ENCODE data around the gene UBE2M.

The UBE2M gene

DNA sequence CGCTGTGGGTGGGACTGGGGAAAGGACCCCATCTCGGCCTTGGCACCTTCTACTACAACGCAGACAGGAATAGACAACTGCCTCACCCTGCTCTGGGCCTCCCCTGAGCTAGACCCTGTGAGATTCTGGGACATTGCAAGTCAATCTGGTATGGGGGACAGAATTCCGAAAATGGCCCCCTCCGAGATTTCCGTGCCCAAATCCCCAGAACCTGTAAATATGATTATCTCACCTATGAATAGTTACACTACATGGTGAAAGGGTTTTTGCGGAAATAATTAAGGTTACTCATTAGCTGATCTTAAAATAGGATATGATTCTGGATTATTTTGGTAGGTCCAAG is 38.2 kb downstream of the UBE2M start:
- TF ChIP-seq, protein P1, sequence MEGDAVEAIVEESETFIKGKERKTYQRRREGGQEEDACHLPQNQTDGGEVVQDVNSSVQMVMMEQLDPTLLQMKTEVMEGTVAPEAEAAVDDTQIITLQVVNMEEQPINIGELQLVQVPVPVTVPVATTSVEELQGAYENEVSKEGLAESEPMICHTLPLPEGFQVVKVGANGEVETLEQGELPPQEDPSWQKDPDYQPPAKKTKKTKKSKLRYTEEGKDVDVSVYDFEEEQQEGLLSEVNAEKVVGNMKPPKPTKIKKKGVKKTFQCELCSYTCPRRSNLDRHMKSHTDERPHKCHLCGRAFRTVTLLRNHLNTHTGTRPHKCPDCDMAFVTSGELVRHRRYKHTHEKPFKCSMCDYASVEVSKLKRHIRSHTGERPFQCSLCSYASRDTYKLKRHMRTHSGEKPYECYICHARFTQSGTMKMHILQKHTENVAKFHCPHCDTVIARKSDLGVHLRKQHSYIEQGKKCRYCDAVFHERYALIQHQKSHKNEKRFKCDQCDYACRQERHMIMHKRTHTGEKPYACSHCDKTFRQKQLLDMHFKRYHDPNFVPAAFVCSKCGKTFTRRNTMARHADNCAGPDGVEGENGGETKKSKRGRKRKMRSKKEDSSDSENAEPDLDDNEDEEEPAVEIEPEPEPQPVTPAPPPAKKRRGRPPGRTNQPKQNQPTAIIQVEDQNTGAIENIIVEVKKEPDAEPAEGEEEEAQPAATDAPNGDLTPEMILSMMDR (conservative IDR thresholded peaks at IDR 0.05; ENCODE audit: low read length): no peak
- DNase-seq (ENCODE audit: low read depth): no peak
- peak overlapping the region; percentile 88 for H3K4me3 ChIP-seq (ENCODE audit: low read length)

DNA sequence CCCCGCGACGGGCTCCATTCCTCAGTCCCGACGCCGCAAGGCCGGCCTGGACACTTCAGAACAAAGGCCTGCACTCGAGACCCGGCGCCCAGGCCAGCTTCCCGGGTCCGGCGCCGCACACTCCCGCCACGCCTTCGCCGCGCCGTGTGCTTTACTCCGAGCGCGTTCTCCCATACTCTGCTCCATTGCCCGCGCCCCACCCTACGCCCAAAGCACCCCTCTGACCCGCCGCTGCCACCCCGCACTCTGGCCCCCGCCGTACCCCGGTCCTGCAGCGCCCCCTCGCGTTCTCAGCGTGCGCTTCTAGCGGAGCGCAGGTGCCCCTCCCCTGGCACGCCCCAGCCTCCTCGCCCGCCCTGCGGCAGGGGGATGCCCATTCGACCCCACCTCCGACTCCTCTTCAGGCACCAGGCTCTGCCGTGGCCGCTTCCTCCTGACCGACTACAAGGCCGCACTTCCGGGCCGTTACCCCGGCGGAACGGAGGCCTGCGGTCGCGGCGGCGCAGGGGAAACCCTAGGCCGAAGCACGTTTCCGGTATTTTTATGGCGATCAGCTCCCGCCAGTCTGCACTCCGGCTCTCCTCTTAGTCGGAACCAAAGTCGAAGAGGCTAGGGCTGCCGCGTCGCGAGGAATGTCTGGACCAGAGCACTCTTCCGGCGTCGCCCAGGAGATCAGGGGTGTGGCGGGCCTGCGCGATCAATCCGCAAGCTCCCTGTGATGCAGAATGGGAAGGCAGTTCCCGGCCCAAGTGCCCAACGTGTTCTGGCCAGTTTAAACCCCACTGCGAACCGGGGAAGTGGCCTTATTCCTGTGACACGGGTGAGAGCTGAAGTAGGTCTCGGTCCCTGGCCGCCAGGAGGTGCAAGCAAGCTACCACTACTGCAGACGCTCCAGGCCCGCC is 38.8 kb downstream of the UBE2M start, which contains the start of gene ZBTB45:
Gene ZBTB45, minus strand, starts transcription at position 456 of the 902 bp plus-strand sequence. CDS start 2,137 bp downstream, outside the sequence.
- DNase-seq (ENCODE audit: low read depth): peak; percentile 97
- TF ChIP-seq, protein P1 (conservative IDR thresholded peaks at IDR 0.05; ENCODE audit: low read length): peak; percentile 62
- peak within 1 kb of the TSS; percentile 88 for H3K4me3 ChIP-seq (ENCODE audit: low read length)

DNA sequence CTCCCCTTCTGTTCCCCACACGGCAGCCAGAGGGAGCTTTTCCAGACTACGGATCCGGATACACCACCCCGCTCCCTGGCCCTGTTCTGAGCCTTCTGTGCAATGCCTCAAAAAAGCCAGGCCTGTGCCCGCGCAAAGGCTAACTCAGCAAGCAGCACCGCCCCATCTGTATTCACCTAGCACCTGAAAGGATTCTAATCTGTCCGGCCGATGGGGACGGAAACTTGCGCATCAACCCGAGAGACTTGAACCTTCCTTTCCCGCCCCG is 39.4 kb downstream of the UBE2M start:
- DNase-seq (ENCODE audit: low read depth): peak; percentile 73
- TF ChIP-seq, protein P1 (conservative IDR thresholded peaks at IDR 0.05; ENCODE audit: low read length): peak; percentile 72

DNA sequence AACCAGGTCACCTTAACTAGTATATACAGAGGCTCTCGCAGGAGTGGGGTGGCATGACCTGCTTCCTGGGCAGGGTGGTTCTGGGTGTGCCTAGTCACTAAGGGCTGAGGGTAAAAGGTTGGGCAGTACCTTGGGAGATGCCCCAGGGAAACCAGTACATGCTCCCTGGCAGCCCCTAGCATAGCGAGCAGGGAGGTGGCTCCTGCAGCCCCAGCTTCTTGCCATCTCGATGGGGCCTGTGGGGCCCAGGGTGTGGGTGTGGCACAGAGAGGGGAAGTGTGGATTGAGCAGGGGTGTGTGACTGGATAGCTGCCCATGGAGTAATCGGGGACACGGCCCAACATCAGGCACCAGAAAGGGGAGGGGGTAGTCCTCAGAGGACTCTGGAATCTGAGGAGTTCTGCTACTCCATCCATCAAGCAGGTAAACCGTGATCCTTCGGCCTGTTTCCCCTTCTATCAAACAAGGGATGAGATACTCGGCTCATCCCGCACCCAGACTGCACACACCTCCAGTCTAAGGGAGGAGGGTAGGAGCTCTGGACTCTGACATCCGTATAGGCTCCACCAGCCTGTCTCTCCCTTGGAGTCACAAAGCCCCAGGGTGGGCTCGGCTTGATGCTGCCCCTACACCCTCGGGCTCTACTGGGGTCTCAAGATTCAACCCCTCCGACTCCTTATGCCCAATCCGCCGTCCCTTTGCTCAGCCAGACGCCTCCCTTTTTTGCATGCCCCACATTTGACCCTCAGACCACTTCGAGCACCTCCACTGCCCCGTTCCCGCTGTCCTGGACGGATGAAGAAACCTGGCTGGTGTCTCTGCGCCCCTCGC is 39.9 kb downstream of the UBE2M start:
- peak overlapping the region; percentile 88 for H3K4me3 ChIP-seq (ENCODE audit: low read length)
- DNase-seq (ENCODE audit: low read depth): no peak
- TF ChIP-seq, protein P1 (conservative IDR thresholded peaks at IDR 0.05; ENCODE audit: low read length): no peak

More for the DNA sequence above, 39.4 kb downstream of the UBE2M start:
- H3K4me3 ChIP-seq (ENCODE audit: low read length): peak overlapping the region; percentile 88

DNA sequence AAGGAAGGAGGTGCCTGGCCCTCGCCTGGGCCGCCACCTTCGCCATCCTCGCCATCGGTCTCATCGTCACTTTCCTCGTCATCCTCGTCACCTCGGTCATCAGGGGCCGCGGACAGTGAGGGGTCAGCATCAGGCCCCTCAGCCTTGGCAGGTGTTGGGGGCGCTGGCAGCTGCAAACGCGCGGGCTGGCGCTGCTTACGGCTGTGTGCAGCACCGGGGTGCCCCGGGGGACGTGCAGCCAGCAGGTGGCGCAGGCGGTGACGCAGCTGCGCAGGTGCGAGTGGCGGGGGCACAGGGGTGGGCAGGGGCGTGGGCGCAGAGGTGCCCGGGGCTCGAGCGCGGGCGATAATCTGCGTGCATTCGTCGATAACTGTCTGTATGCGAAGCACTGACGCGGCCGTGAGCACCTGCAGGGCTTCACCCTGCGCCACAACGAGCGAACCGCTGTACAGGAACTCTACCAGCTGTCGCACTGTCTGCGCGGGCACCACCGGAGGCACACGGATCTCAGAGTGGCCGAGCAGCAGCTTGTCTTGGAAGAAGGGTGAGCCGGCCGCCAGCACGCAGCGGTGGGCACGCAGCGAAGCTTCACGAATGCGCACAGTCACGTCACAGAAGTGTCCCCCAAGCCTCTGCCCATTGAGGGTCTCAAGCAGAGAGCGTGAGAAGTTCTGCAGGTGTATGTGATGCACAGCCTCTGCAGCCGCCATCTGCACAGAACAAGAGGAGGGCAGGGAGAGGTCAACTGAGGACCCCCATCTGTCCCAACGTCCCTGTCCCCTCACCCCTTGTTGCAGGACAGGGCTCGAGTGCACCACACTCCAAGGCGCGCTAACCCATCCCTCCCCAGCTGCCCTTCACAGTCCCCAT is 41.2 kb downstream of the UBE2M start:
- DNase-seq (ENCODE audit: low read depth): no peak
- TF ChIP-seq, protein P1 (conservative IDR thresholded peaks at IDR 0.05; ENCODE audit: low read length): no peak
- no peak overlapping the region for H3K4me3 ChIP-seq (ENCODE audit: low read length)

DNA sequence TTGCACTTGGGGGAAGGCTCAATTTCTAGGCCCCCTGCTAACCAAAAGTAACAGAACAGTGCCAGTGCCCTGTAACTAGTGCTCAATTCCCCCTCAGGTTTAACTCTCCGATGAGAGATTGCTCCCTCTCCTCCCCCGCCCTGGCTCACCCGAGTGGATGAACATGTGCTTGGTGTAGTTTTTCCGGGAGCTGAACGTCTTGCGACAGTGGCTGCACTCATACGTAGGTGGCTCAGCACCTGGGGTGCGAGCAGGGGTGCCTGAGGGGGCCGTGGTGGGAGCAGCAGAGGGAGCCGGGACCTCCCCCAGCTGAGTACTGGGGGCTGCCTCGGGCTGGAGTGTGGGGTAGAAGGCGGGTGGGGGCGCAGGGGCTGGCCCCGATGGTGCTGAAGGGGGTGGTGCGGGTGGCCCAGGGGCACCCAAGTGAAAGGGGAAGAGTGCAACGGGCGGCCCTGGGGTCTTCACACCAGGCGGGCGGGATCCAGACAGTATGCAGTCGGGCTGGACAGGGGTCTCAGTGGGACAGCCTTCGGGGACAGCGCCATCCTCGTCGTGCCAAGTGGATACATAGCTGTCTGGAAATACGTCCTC is 42.1 kb downstream of the UBE2M start:
- no peak for DNase-seq (ENCODE audit: low read depth)
- TF ChIP-seq, protein P1 (conservative IDR thresholded peaks at IDR 0.05; ENCODE audit: low read length): no peak
- H3K4me3 ChIP-seq (ENCODE audit: low read length): no peak overlapping the region
